Right hindlimb (tissue), 1 donor: Measurements from ENCODE around the gene EPG5.
"Not testable (repeated sequence)": the region's sequence is repeated elsewhere in the genome, so short reads cannot be mapped to it uniquely, and the experiment has no call there.

ENCODE experiments used
- DNase-seq: peaks from one replicate; pipeline ENCODE4 v3.0.0-alpha.2; 2018

Gene EPG5

DNA sequence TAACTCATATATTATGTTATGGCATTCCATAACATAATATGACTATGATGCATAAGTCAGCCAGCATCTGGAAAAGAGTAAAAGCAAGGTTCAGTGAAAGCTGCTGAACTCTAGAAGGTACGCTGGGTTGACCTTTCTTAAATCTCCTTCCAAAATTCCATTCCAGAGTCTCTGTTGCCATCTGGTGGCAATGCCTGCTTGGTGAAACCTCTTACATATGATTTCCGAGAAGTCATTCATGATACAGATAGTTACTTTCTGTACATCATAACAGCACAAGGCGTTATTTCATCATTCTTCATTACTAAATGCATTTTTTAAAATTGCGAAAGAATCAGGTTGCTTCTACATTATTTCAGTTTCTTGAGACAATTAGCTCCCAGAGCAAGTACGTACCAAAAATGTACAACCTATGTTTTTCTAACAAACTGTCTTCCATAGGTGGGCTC, 7.0 kb upstream of the EPG5 start:
- DNase-seq: peak; percentile 54

DNA sequence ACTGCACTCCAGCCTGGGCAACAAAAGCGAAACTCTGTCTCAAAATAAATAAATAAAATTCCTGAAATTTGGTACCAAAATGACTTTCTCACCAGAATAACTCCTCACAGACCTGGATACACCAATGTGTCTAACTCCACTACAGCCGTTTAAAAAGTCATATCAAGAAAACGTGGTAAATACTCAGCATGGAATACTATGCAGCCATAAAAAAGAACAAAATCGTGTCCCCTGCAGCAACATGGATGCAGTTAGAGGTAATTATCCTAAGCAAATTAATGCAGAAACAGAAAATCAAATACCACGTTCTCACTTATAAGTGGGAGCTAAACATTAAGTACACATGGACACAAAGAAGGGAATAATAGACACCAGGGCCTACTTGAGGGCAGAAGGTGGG, 2.2 kb downstream of the EPG5 start:
- not testable (repeated sequence) for DNase-seq

DNA sequence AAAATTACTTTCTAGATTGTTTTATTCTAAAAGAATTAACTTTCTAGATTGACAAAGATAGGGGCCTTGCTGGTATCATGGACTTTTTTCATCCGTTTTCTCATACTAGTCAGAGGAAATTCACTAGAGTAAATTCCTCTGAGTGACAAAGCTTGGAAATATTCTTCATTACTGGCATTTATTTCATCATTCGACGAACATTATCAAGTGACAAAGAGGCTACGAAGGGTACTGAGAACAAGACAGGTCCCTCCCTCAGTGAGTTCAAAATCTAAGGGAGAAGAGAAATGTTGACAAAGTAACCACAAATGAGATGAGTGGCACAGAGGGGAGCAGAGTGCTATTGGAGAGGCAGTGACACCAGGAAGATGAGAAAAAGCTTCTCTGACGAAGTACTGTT, 4.3 kb downstream of the EPG5 start:
- no peak for DNase-seq

DNA sequence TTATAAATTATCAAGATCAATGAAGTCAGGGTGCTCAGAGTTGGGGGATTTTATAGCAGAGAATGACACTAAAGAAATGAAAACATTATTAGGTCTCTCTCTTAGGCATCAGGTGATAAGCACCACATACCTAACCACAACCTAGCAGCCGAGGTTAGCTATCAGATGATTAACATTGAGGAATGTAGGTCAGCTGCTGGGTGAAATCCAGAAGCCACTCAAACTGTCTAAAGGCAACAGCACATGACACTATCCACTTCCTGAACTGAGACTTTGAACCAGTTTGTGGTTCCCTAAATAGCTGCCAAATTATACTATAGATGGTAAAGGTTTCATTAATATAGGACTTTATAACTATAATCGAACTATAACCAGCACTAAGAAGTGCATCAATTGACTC, 4.7 kb downstream of the EPG5 start:
- DNase-seq: no peak

DNA sequence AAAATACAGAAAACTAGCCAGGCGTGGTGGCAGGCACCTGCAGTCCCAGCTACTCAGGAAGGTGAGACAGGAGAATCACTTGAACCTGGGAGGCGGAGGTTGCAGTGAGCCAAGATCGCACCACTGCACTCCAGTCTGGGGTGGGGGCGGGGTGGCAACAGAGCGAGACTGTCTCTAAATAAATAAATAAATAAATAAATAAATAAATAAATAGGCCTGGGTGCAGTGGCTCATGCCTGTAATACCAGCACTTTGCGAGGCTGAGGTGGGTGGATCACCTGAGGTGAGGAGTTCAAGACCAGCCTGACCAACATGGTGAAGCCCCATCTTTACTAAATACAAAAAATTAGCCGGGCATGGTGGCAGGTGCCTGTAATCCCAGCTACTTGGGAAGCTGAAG, 7.6 kb downstream of the EPG5 start:
- DNase-seq: not testable (repeated sequence)

DNA sequence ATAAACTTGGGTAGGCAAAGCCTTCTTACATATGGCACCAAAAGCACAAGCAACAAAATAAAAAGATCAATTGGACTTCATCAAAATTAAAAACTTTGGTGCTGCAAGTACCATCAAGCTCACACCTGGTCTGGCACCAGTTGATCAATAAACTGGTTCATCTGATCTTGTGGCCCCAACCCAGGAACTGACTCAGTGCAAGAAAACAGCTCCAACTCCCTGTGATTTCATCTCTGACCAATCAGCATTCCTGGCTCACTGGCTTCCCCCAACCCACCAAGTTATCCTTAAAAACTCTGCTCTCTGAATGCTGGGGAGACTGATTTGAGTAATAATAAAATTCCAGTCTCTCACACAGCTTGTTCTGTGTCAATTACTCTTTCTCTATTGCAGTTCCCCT, 8.4 kb downstream of the EPG5 start:
- no peak for DNase-seq

DNA sequence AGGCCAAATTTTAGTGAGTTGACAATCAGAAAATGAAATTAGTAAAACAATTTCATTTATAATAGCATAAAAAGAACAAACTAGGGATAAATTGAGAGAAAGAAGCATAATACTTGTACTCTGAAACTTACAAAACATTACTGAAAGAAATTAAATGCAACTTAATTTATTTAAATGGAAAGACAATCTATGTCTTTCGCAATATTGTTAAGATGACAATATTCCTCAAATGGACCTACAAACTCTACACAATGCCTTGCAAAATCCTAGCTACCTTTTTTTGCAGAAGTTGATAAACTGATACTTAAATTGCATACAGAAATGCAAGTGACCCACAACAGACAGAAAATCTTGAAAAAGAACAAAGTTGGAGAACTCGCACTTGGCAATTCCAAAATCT, 9.1 kb downstream of the EPG5 start:
- no peak for DNase-seq

DNA sequence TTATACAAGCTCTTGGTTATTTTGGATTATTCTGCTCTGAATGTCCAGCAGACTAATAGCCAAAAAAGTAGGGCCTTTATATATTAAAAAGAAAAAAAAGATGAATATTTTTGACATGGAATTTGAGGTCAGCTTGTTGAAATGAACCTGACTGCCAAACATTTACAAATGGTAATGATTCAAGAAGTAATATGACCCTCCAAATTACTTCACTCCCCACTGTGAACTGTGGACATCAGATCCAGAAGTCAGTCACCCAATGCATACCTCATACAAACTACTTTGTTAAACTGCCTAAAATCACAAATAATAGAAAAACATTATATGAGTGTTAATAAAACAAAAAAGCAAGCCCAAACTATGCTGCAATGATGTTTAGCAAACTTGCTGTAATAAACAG, 10.0 kb downstream of the EPG5 start:
- no peak for DNase-seq

DNA sequence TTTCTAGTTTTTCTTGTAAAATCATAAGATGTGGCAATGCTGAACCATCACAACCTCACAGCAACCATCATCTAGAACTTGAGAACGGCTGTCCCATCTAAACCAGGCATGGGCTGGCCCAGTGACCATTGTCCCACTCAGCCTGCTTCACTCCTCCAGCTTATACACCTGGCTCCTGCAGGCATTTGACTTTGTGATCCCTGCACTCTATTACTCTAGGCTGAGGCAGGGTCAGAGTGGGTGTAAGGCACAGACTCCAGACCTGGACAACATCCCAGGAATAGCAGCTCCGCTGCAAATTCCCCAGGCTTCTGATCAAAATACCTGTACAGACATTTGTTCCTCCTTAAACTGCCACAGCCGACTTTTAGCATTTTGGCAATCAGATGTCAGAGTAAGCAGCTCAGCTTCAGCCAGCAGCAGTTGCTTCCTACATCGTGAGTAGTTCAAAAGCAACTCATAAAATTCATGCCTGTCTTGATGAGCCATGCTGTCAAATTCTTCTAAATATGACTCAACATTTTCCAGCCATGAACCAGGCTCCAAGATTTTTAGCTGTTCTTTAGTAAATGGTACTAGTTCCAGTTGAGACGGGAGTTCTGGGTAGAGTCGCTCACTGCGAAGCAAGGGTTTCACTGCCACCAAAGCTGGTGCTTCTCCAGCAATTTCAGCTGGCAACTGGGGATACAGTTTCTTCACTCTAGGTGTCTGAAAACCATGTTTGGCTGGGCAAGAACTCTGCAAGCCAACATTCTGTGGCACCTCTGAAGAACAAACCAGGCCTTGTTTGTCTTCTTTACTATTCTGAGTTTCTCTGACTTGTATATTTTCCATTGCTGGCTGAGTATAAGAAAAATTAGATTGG, 12.8 kb downstream of the EPG5 start:
- DNase-seq: no peak

DNA sequence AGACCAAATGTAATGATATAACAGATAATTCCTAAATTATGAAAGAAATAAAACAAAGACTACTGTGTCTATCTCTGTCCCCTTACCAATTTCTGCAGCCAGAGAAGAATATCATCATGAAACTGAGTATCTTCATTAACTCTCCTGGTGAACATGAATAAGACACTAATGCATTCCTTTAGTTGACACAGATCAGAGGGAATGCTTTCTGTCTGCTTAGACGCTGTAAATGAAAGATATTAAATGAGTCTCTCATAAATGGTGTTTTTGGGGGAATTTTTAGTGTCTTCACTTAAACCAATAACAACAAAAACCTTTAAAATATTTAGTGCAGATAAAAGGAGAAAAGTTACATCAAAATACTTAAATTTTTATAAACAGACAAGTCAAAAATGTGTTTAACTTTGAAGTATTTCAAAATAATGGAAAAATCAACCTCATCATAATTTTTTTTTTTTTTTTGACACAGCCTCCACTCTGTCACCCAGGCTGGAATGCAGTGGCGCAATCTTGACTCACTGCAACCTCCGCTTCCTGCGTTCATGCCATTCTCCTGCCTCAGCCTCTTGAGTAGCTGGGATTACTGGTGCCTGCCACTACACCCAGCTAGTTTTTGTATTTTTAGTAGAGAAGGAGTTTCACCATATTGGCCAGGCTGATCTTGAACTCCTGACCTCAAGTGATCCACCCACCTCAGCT, 16.0 kb downstream of the EPG5 start:
- no peak for DNase-seq

DNA sequence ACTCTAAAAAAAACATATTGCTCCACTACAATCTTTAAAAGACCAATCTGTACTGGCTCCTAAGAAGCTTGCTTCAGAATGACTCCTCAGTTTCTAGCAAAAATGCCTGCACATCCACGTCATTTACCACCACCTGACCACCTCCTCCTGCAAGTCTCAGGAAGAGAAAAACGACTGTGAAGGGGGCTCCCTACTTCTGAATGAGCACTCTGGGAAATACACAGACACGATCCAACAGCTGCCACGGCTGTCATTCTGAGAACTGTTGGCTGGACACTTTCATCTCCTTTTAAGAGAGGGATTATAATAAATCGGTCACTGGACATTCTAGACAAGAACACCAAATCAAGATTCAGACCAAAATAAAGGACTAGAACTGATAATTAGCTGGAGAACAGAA, 21.5 kb downstream of the EPG5 start:
- no peak for DNase-seq

DNA sequence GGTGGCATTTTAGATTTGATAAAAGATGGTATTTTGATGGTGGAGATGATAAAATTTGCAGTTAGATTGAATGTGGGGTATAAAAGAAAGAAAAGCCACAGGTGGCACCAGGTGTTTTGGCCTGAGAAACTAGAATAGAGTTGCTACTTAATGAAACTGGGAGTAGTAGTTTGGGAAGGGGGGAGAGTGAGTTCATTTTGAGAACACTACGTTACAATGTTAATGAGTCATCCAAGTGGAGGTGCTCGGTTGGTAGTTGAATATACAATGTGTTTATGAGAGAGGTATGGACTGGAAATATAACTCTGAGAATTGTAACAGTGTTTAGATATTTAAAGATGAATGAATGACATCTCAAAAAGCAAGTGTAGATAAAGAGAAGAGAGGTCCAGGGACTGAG, 26.4 kb downstream of the EPG5 start:
- no peak for DNase-seq

DNA sequence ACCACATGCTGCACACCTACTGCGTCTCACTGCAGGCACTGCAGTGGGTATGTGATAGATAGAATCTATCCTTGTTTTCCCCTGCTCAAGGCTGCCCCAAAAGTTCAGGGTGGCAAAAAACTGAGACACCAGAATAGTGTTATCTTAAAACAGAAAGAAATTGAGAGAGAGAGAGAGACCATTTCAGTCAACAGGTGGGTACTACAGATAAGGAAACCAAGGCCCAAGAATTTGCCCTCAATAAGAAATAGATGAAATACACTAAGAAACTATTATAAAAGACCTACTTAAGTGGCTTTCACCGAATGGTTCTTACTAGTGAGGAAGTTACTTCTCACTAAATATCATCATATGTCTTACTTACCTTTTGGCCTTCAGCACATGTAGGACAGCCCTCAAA, 27.9 kb downstream of the EPG5 start:
- no peak for DNase-seq

DNA sequence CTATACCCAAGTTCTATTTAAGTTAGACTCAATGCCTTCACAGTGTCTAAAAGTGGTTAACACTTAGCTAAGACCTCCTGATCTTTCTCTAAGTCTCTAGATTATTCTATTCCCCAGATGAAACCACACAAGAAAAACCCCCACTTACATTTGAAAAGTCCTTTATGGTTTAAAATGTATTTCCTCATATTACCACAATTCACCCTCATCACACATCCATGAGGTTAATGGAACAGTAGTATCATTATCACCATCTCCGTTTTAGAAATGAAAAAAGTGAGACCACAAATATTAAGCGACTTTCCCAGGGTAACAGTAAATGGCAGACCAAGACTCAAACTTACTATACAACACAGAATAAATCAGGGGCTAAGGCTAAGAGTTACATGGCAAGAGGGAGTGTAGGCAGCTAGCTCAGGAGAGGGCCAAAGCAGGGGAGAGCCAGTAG, 28.6 kb downstream of the EPG5 start:
- DNase-seq: no peak

DNA sequence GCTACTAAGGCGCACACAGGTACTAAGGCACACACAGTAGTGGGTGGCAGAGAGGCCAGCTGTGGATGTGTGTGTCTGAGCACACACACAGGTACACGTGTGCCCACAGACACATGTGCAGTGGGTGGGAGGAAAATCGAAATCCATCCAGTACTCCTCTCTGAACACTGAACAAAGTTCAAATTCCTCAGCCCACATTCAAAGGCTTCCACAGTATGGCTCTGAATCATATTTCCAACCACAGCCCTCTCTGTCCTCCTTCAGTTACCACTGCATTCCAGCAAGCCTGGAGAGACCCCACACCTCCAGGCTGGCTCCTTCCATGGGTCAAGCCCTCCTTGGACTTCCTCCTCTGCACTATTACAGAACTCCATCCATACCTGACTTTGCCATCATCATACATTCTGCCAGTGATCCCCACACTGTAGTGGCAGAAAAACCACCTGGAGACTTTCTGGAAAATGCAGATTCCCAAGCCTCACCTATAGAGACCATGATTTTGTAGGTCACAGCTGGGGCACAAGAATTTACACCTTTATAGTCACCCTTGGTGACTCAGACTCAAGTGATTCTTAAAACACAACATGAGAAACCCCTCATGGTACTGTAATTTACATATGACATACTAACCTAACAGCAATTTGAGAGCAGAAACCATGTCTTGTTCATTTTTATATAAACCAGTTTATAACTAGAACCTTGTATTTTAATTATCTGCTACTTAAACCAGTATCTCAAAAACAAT, 31.4 kb downstream of the EPG5 start:
- DNase-seq: no peak

DNA sequence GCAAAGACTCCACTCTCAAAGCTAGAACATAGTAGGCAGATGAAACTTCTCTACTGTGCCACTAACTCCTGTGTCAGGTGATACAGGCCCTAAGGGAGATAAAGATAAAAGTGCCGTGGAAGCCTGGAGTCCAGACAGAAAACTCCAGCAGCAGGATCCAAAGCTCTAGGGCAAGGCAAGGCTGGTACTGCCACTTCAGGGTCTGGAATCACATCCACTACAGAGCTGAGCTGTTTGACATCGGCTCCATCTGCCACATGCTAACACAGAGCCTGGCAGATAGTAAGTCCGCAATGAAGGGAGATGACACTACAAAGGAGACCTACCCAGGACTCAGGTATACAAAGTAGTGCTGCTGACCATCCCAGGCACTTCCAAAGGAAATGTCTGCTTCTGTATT, 34.4 kb downstream of the EPG5 start:
- no peak for DNase-seq

DNA sequence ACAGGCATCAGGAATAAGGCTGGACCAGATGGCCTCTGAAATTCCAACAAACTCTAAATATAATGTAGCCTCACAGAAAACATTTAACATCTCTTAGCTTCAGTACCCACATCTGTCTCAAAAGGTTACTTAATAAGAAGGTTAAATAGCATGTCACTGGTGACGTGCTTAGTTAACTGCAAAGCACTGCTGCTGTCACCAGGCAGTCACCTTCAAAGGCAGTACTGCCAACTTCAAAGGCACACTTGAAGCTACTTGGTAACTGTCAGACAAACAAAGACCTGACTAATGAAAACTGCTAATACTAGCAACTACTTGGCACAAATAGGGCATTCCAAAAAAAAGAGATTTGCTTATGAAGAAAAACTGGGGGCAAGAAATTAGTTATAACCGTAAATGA, 36.2 kb downstream of the EPG5 start:
- no peak for DNase-seq

DNA sequence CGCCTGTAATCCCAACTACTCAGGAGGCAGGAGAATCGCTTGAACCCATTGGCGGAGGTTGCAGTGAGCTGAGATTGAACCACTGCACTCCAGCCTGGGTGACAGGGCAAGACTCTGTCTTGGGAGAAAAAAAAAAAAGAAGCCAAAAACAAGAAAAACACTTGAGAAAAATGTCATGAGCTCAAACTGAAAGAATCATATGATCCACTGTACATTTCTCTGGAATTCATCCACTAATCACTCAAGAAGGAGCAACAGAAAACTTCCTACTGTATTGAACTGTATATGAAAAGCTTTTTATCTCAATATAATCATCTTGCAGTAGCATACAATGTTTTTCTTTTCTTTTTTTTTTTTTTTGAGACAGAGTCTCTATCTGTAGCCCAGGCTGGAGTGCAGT, 40.4 kb downstream of the EPG5 start:
- no peak for DNase-seq

DNA sequence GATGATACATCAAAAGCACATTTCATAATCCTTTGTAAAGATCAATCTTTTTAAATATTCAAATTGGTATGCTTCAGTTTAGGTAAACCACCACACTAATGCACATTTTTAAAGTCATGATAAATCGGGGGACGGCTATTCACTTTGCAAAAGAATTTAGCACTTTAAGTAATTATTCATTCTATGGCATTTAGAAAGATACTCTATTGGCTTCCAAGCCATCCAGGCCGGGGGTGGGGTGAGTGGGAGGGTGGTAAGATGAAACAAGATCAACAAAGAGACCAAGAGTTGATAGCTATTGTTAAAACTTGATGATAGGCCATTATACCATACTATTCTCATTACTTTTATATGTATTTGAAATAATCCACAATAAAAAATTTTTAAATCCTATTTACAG, 41.0 kb downstream of the EPG5 start:
- no peak for DNase-seq

DNA sequence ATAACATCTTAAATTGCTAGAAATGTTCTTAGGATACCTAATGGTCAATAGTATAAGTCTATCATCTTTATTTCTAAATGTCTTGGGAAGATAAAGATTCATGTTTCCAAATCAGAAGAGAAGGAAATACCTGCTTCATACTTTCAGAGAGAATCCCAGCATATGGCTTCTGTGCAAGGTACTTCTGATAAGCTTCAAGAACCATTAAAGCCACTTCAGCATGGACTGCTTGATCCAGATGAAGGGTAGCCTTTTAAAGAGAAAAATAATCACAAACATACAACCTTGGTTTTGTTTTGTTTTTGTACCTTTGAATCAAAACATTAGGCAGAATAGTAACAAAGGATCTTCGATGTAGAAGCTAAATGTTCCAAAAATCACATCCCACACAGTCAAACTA, 44.0 kb downstream of the EPG5 start:
- DNase-seq: no peak

DNA sequence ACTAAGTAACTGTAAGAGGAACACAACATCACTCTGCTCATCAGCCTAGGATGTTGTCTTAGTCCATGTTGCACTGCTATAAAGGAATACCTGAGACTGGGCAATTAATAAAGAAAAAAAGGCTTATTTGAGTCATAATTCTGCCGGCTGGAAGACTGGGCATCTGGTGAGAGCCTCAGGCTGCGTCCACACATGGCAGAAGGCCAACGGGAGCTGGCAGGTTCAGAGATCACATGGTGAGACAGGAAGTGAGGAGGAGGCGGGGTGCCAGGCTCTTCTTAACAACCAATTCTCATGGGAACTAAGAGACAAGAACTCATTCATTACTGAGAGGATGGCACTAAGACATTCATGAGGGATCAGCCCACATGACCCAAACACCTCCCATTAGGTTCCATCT, 46.8 kb downstream of the EPG5 start:
- DNase-seq: peak; percentile 32

DNA sequence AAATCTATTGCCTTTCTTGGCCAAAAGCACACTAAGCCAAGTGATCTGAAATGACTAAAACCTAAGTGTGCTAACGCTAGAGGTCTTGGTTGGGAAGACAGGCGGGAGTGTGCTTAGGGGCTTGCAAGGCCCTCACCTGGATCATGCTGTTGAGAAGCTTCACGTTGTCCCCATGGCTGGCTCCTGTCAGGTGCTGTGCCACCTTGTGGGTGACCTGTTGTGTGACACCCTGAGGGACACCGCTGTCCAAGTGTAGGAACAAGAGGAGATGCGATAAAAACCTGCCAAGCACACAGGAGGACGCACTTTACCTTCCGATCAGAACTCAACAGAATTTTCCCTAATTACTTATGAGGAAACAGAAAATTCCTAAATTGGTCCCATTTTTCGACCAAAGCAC, 50.8 kb downstream of the EPG5 start:
- no peak for DNase-seq

DNA sequence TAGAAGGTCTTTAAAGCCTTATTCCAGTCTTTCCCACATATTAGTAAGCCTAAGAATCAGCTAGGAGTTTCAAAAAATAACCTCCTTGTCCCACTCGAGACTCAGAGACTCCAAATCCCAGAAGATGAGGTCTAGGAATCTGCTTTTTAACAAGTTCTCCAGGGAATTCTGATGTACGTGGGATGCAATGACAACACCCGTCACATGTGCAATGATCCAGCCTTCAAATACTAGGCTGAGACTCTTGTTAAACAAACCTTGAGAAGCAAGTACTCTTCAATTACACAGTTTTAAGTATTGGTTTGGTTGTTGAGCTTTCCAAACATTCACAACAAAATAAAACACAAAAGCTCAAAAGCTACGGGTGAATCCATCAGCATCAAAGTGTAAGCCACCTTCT, 53.9 kb downstream of the EPG5 start:
- no peak for DNase-seq
